ENCODE data around the gene TMEM98.

- TF ChIP-seq CTCF (conservative IDR thresholded peaks at IDR 0.05 in 1 of 2, IDR thresholded peaks at IDR 0.05 in 1 of 2; ENCODE audit: extremely low read depth in 1 of 2, insufficient read depth in 1 of 2, low read depth in 1 of 2, low read length in 2 of 2) (no peak), EZH2 (IDR thresholded peaks at IDR 0.05; ENCODE audit: borderline replicate concordance, low read length) (no peak)
Measured at GRCh38 chr17:32953857-32954256, 25.9 kb downstream of the TMEM98 start.

Data from mammary epithelial cell (primary cell).